T-helper 17 cell (primary cell): ENCODE measurements around the gene GAB1. TPM values are rescaled to one million over a fixed set of nuclear protein-coding genes. Genes with fewer than 3 reads are reported as not detected.

Experiments used
- ATAC-seq: fragments of 150-1000 bp; cut with Tn5 transposase; 2 replicates; pipeline ENCODE4 v1.10.0; 2021; ENCODE audit warnings: mild to moderate bottlenecking, moderate library complexity
- DNase-seq, 3 donors: peaks; one replicate each; pipeline versions ENCODE4 v3.0.0 to v3.0.0-alpha.2; 2020 to 2021
- H3K9me3 ChIP-seq: one replicate; pipeline ENCODE4 v1.7.0; 2013; ENCODE audit warnings: low read length, mild to moderate bottlenecking; ENCODE audit not compliant: control insufficient read depth, poor library complexity, severe bottlenecking
- H3K27ac Mint-ChIP-seq: one replicate; pipeline ENCODE4 v1.8.0; 2022; ENCODE audit warnings: mild to moderate bottlenecking, moderate library complexity, mixed read lengths
- H3K27me3 Mint-ChIP-seq: one replicate; pipeline ENCODE4 v1.8.0; 2022; ENCODE audit warnings: mixed read lengths
- H3K36me3 Mint-ChIP-seq: one replicate; pipeline ENCODE4 v1.8.0; 2022; ENCODE audit warnings: low read depth, mixed read lengths
- H3K4me1 Mint-ChIP-seq: one replicate; pipeline ENCODE4 v1.8.0; 2022; ENCODE audit warnings: mild to moderate bottlenecking, mixed read lengths
- H3K4me3 Mint-ChIP-seq: one replicate; pipeline ENCODE4 v1.8.0; 2022; ENCODE audit warnings: mild to moderate bottlenecking, moderate library complexity, mixed read lengths
- total RNA-seq, 4 donors: library from RNA in 2 of 4; stranded (reverse) in 2 of 4; gene quantifications; one replicate each; pipeline ENCODE4 v1.2.3 and lab custom pipeline; 2022 to 2026

GAB1 gene
- total RNA-seq, 2 donors from 2014 or later = 2.0 to 3.5 TPM

GRCh38 chr4:143405075-143405730 is 68.5 kb downstream of the GAB1 start:
- Mint-ChIP-seq H3K27ac (no peak overlapping the region), H3K4me3 (peak overlapping the region; percentile 39), H3K4me1 (peaks cover 16% of the 10 kb centered on the region), H3K27me3 (peaks cover 25% of the 10 kb centered on the region), H3K36me3 (no peaks in the 10 kb centered on the region)
- no peak for DNase-seq
- no peaks in the 10 kb centered on the region for H3K9me3 ChIP-seq
- ATAC-seq = no peak

- ATAC-seq = no peak
- Mint-ChIP-seq H3K36me3 (no peaks in the 10 kb centered on the region), H3K27ac (no peak overlapping the region), H3K4me1 (peaks cover 16% of the 10 kb centered on the region), H3K27me3 (peaks cover 36% of the 10 kb centered on the region), H3K4me3 (no peak overlapping the region)
- DNase-seq = no peak
- H3K9me3 ChIP-seq = no peaks in the 10 kb centered on the region
Measured at GRCh38 chr4:143406523-143406922, 69.8 kb downstream of the GAB1 start.

GRCh38 chr4:143407474-143407873 is 70.8 kb downstream of the GAB1 start:
- Mint-ChIP-seq H3K4me3 (no peak overlapping the region), H3K36me3 (no peaks in the 10 kb centered on the region), H3K4me1 (peaks cover 16% of the 10 kb centered on the region), H3K27ac (no peak overlapping the region), H3K27me3 (peaks cover 45% of the 10 kb centered on the region)
- ATAC-seq (no peak), DNase-seq (no peak)
- no peaks in the 10 kb centered on the region for H3K9me3 ChIP-seq

- no peaks in the 10 kb centered on the region for H3K36me3 Mint-ChIP-seq
- no peak overlapping the region for H3K27ac Mint-ChIP-seq
- ATAC-seq = no peak
- no peak overlapping the region for H3K4me3 Mint-ChIP-seq
- no peak for DNase-seq
- H3K9me3 ChIP-seq = no peaks in the 10 kb centered on the region
- peaks cover 16% of the 10 kb centered on the region for H3K4me1 Mint-ChIP-seq
- peaks cover 48% of the 10 kb centered on the region for H3K27me3 Mint-ChIP-seq
Measured at GRCh38 chr4:143407888-143408287, 71.2 kb downstream of the GAB1 start.

- H3K27me3 Mint-ChIP-seq = peaks cover 43% of the 10 kb centered on the region
- no peaks in the 10 kb centered on the region for H3K9me3 ChIP-seq
- no peak overlapping the region for H3K27ac Mint-ChIP-seq
- no peak overlapping the region for H3K4me3 Mint-ChIP-seq
- no peak for DNase-seq
- no peak for ATAC-seq
- no peaks in the 10 kb centered on the region for H3K36me3 Mint-ChIP-seq
- H3K4me1 Mint-ChIP-seq = peaks cover 5% of the 10 kb centered on the region
Measured at GRCh38 chr4:143410015-143410414, 73.3 kb downstream of the GAB1 start.

- Mint-ChIP-seq H3K27ac (no peak overlapping the region), H3K27me3 (peaks cover 46% of the 10 kb centered on the region), H3K4me1 (no peaks in the 10 kb centered on the region), H3K4me3 (no peak overlapping the region), H3K36me3 (peaks cover under 1% of the 10 kb centered on the region)
- ATAC-seq = no peak
- no peaks in the 10 kb centered on the region for H3K9me3 ChIP-seq
- DNase-seq = no peak
Measured at GRCh38 chr4:143411527-143412419, 75.1 kb downstream of the GAB1 start.

- Mint-ChIP-seq H3K27ac (no peak overlapping the region), H3K36me3 (peaks cover 3% of the 10 kb centered on the region), H3K27me3 (peaks cover 50% of the 10 kb centered on the region), H3K4me1 (no peaks in the 10 kb centered on the region), H3K4me3 (no peak overlapping the region)
- ATAC-seq = no peak
- no peak for DNase-seq
- no peaks in the 10 kb centered on the region for H3K9me3 ChIP-seq
Measured at GRCh38 chr4:143412420-143412758, 75.7 kb downstream of the GAB1 start.

- ATAC-seq (no peak), DNase-seq (no peak)
- Mint-ChIP-seq H3K36me3 (peaks cover 3% of the 10 kb centered on the region), H3K27ac (no peak overlapping the region), H3K4me1 (no peaks in the 10 kb centered on the region), H3K27me3 (peaks cover 40% of the 10 kb centered on the region), H3K4me3 (no peak overlapping the region)
- no peaks in the 10 kb centered on the region for H3K9me3 ChIP-seq
Measured at GRCh38 chr4:143417679-143418403, 81.2 kb downstream of the GAB1 start.

- H3K27ac Mint-ChIP-seq = no peak overlapping the region
- H3K4me1 Mint-ChIP-seq = no peaks in the 10 kb centered on the region
- ATAC-seq = no peak
- H3K4me3 Mint-ChIP-seq = no peak overlapping the region
- H3K36me3 Mint-ChIP-seq = peaks cover 3% of the 10 kb centered on the region
- DNase-seq = no peak
- H3K9me3 ChIP-seq = no peaks in the 10 kb centered on the region
- H3K27me3 Mint-ChIP-seq = peaks cover 40% of the 10 kb centered on the region
Measured at GRCh38 chr4:143420227-143420626, 83.6 kb downstream of the GAB1 start.

- DNase-seq = no peak
- no peak for ATAC-seq
- Mint-ChIP-seq H3K27me3 (peaks cover 39% of the 10 kb centered on the region), H3K4me1 (no peaks in the 10 kb centered on the region), H3K27ac (no peak overlapping the region), H3K36me3 (peaks cover 3% of the 10 kb centered on the region), H3K4me3 (no peak overlapping the region)
- H3K9me3 ChIP-seq = no peaks in the 10 kb centered on the region
Measured at GRCh38 chr4:143421609-143422008, 84.9 kb downstream of the GAB1 start.

- Mint-ChIP-seq H3K27me3 (peaks cover 27% of the 10 kb centered on the region), H3K4me1 (no peaks in the 10 kb centered on the region), H3K27ac (no peak overlapping the region), H3K36me3 (no peaks in the 10 kb centered on the region), H3K4me3 (no peak overlapping the region)
- DNase-seq (no peak), ATAC-seq (no peak)
- H3K9me3 ChIP-seq = no peaks in the 10 kb centered on the region
Measured at GRCh38 chr4:143424276-143424675, 87.6 kb downstream of the GAB1 start.

GRCh38 chr4:143431526-143432257 is 95.0 kb downstream of the GAB1 start:
- peaks cover 9% of the 10 kb centered on the region for H3K27me3 Mint-ChIP-seq
- H3K4me3 Mint-ChIP-seq = no peak overlapping the region
- DNase-seq (no peak), ATAC-seq (no peak)
- H3K27ac Mint-ChIP-seq = no peak overlapping the region
- no peaks in the 10 kb centered on the region for H3K36me3 Mint-ChIP-seq
- no peaks in the 10 kb centered on the region for H3K9me3 ChIP-seq
- H3K4me1 Mint-ChIP-seq = no peaks in the 10 kb centered on the region

- no peak for DNase-seq
- H3K4me1 Mint-ChIP-seq = no peaks in the 10 kb centered on the region
- peaks cover 8% of the 10 kb centered on the region for H3K27me3 Mint-ChIP-seq
- no peaks in the 10 kb centered on the region for H3K36me3 Mint-ChIP-seq
- no peak overlapping the region for H3K27ac Mint-ChIP-seq
- no peaks in the 10 kb centered on the region for H3K9me3 ChIP-seq
- H3K4me3 Mint-ChIP-seq = no peak overlapping the region
- ATAC-seq = no peak
Measured at GRCh38 chr4:143432258-143432591, 95.5 kb downstream of the GAB1 start.
